Natural killer cell (primary cell): ENCODE results near the gene MCF2L. TPM values are rescaled to one million over a fixed set of nuclear protein-coding genes. Genes with fewer than 3 reads are reported as not detected.

ENCODE experiments used
- ATAC-seq, 3 donors: fragments of 150-1000 bp in 2 of 3; fragments of 200-7000 bp in 1 of 3; cut with Tn5 transposase; 1 replicate in 1 of 3; 2 replicates in 2 of 3; pipeline ENCODE4 v1.10.0; 2021; ENCODE audit warnings: mild to moderate bottlenecking in 2 of 3, moderate library complexity in 2 of 3
- DNase-seq, 2 donors: peaks; one replicate each; pipeline versions ENCODE4 v3.0.0 to v3.0.0-alpha.2; 2013 to 2021; ENCODE audit warnings: mixed read lengths in 1 of 2
- H3K27ac ChIP-seq: one replicate; pipeline ENCODE4 v1.5.1; 2013; ENCODE audit warnings: mild to moderate bottlenecking, low read length
- H3K27me3 ChIP-seq: one replicate; pipeline ENCODE4 v1.6.1; 2013; ENCODE audit warnings: low read length; ENCODE audit not compliant: control insufficient read depth, insufficient read depth
- H3K36me3 ChIP-seq: one replicate; pipeline ENCODE4 v1.6.1; 2013; ENCODE audit warnings: low read length; ENCODE audit not compliant: control insufficient read depth, insufficient read depth
- H3K4me1 ChIP-seq: one replicate; pipeline ENCODE4 v1.6.1; 2013; ENCODE audit warnings: low read length; ENCODE audit not compliant: control insufficient read depth, insufficient read depth
- H3K4me3 ChIP-seq: one replicate; pipeline ENCODE4 v1.5.1; 2013; ENCODE audit warnings: low read length
- H3K9me3 ChIP-seq: one replicate; pipeline ENCODE4 v1.6.1; 2013; ENCODE audit warnings: low read length; ENCODE audit not compliant: control insufficient read depth, insufficient read depth
- H3K27ac Mint-ChIP-seq, 2 donors: one replicate each; pipeline ENCODE4 v1.8.0; 2022; ENCODE audit warnings: mild to moderate bottlenecking in 2 of 2, mixed read lengths in 2 of 2, moderate library complexity in 1 of 2
- H3K27me3 Mint-ChIP-seq, 2 donors: one replicate each; pipeline ENCODE4 v1.8.0; 2022; ENCODE audit warnings: low read depth in 2 of 2, mixed read lengths in 2 of 2
- H3K36me3 Mint-ChIP-seq: one replicate; pipeline ENCODE4 v1.8.0; 2022; ENCODE audit warnings: mixed read lengths
- H3K4me1 Mint-ChIP-seq, 2 donors: one replicate each; pipeline ENCODE4 v1.8.0; 2022; ENCODE audit warnings: mixed read lengths in 2 of 2
- H3K4me3 Mint-ChIP-seq: one replicate; pipeline ENCODE4 v1.8.0; 2022; ENCODE audit warnings: mild to moderate bottlenecking, moderate library complexity, mixed read lengths
- H3K9me3 Mint-ChIP-seq, 2 donors: one replicate each; pipeline ENCODE4 v1.8.0; 2022; ENCODE audit warnings: mixed read lengths in 2 of 2
- WGBS: methylation state at CpG from one replicate; pipeline ENCODE4 v1.1.7; 2013; ENCODE audit warnings: missing lambda C conversion rate; ENCODE audit not compliant: insufficient coverage; 5-methylcytosine and 5-hydroxymethylcytosine counted together
- intact Hi-C: fragments of 100-400 bp; cut with micrococcal nuclease; formaldehyde crosslinking; loops from one replicate; pipeline ENCODE4 v1.14.2; 2022
- total RNA-seq, 4 donors: library from RNA; stranded (reverse); fragments of 120-200 nt in 1 of 4; gene quantifications; one replicate each; pipeline versions ENCODE4 v1.2.3 to v1.2.4, GENCODE V29; 2013 to 2022
- TF ChIP-seq, protein P1 (sequence below): fragments of 200-600 bp; IDR thresholded peaks from one replicate; pipeline ENCODE4 v1.8.0; 2022; ENCODE audit warnings: antibody characterized with exemption

Gene MCF2L
- total RNA-seq, 3 donors from 2014 or later (not counting 1 experiment from before 2014, with no cell fraction given), result 1.7 to 3.0 (median 3.0) TPM

DNA sequence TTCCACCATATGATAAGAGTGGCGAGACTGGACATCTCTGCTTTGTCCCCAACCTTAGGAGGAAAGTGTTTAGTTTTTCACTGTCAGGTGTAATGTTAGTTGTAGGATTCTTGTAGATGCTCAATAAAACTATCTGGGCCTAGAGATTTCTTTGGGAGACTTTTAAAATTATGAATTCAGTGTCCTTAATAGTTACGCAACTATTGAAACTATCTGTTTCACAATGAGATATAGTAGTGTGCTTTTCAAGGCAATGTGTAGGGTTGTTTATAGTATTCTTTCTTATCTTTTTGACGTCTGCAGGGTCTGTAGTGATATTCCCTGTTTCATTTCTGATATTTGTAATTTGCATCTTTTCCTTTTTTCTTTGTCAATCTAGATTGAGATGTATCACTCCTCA lies 103.4 kb downstream of the MCF2L start:
- intact Hi-C loops, result no loop called here
- H3K4me1 Mint-ChIP-seq, result no peaks in the 10 kb centered on the region
- Histone ChIP-seq H3K36me3 (no peaks in the 10 kb centered on the region), H3K4me1 (no peaks in the 10 kb centered on the region), H3K27ac (no peak overlapping the region), H3K9me3 (no peaks in the 10 kb centered on the region), H3K4me3 (no peak overlapping the region), H3K27me3 (no peaks in the 10 kb centered on the region)
- H3K4me3 Mint-ChIP-seq, result no peak overlapping the region
- 100% methylated on average over 1 of the region's 3 CpGs for WGBS
- ATAC-seq (no peak), DNase-seq (no peak)
- H3K27me3 Mint-ChIP-seq, result no peaks in the 10 kb centered on the region
- H3K27ac Mint-ChIP-seq, result no peak overlapping the region
- H3K36me3 Mint-ChIP-seq, result no peaks in the 10 kb centered on the region
- TF ChIP-seq, protein P1, sequence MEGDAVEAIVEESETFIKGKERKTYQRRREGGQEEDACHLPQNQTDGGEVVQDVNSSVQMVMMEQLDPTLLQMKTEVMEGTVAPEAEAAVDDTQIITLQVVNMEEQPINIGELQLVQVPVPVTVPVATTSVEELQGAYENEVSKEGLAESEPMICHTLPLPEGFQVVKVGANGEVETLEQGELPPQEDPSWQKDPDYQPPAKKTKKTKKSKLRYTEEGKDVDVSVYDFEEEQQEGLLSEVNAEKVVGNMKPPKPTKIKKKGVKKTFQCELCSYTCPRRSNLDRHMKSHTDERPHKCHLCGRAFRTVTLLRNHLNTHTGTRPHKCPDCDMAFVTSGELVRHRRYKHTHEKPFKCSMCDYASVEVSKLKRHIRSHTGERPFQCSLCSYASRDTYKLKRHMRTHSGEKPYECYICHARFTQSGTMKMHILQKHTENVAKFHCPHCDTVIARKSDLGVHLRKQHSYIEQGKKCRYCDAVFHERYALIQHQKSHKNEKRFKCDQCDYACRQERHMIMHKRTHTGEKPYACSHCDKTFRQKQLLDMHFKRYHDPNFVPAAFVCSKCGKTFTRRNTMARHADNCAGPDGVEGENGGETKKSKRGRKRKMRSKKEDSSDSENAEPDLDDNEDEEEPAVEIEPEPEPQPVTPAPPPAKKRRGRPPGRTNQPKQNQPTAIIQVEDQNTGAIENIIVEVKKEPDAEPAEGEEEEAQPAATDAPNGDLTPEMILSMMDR, result no peak
- no peaks in the 10 kb centered on the region for H3K9me3 Mint-ChIP-seq

DNA sequence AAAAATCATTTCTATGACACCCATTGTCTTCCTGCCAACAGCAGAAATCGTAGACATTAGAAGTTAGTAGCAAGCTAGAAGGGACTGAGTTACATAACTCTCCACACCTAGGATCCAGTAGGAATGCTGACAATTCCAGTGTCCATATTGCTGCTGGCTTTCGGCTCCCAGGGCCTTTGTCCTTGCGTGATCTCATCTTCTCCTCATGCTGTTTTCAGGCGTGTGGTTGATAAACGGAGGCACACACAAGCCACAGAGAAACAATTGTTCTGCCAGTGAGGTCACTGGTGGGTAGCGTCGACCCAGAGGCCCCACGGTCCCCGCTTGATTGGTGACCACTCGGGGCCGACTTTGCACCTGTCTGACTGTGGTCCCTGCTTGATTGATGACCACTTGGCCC lies 104.9 kb downstream of the MCF2L start:
- Histone ChIP-seq H3K4me3 (no peak overlapping the region), H3K9me3 (no peaks in the 10 kb centered on the region), H3K4me1 (no peaks in the 10 kb centered on the region), H3K27me3 (no peaks in the 10 kb centered on the region), H3K36me3 (no peaks in the 10 kb centered on the region), H3K27ac (no peak overlapping the region)
- no peak for DNase-seq
- TF ChIP-seq, protein P1, result no peak
- Mint-ChIP-seq H3K27ac (no peak overlapping the region), H3K36me3 (no peaks in the 10 kb centered on the region), H3K27me3 (no peaks in the 10 kb centered on the region), H3K9me3 (no peaks in the 10 kb centered on the region), H3K4me3 (no peak overlapping the region), H3K4me1 (no peaks in the 10 kb centered on the region)
- 94% methylated on average over 11 of the region's 11 CpGs for WGBS
- intact Hi-C loops, result no loop called here
- no peak for ATAC-seq

DNA sequence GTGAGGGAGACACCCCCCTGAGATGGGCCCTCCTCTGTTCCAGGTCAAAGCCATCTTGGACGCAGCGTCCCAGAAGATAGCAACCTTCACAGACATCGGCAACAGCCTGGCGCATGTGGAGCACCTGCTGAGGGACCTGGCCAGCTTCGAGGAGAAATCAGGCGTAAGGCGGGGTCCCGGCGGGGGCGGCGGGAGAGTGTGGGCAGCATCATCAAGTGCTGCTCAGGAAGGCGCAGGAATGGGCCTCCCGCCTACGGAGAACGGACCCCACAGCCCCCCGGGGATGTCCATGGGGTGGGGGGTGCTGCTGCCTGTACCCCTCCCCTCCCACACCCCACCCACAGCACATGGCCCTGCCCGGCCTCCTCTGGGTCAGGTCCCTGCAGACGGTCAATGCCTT lies 105.4 kb downstream of the MCF2L start:
- no peaks in the 10 kb centered on the region for H3K36me3 ChIP-seq
- H3K4me3 Mint-ChIP-seq, result no peak overlapping the region
- WGBS, result 96% methylated on average over 18 of the region's 18 CpGs
- ATAC-seq (no peak), DNase-seq (no peak)
- TF ChIP-seq, protein P1, result no peak
- intact Hi-C loops, result no loop called here
- H3K27ac Mint-ChIP-seq, result no peak overlapping the region
- no peaks in the 10 kb centered on the region for H3K9me3 Mint-ChIP-seq
- H3K27me3 Mint-ChIP-seq, result no peaks in the 10 kb centered on the region
- H3K36me3 Mint-ChIP-seq, result no peaks in the 10 kb centered on the region
- no peak overlapping the region for H3K4me3 ChIP-seq
- no peaks in the 10 kb centered on the region for H3K27me3 ChIP-seq
- no peaks in the 10 kb centered on the region for H3K4me1 ChIP-seq
- H3K27ac ChIP-seq, result no peak overlapping the region
- H3K9me3 ChIP-seq, result no peaks in the 10 kb centered on the region
- no peaks in the 10 kb centered on the region for H3K4me1 Mint-ChIP-seq

DNA sequence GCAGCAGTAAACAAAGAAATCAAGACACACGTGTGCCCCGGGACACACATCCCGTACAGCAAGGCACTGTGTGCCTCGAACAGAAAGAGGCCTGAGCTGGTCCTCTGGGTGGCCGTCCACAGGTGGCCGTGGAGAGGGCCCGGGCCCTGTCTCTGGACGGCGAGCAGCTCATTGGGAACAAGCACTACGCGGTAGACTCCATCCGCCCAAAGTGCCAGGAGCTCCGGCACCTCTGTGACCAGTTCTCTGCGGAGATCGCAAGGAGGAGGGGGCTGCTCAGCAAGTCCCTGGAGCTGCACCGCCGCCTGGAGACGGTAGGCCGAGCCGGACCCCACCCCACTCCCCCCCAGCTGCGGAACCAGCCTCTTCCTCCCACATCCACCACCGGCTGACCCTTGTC lies 105.9 kb downstream of the MCF2L start:
- ATAC-seq (no peak), DNase-seq (no peak)
- Mint-ChIP-seq H3K27ac (no peak overlapping the region), H3K36me3 (no peaks in the 10 kb centered on the region), H3K4me1 (no peaks in the 10 kb centered on the region), H3K4me3 (no peak overlapping the region), H3K9me3 (no peaks in the 10 kb centered on the region), H3K27me3 (no peaks in the 10 kb centered on the region)
- Histone ChIP-seq H3K9me3 (no peaks in the 10 kb centered on the region), H3K4me1 (no peaks in the 10 kb centered on the region), H3K27ac (no peak overlapping the region), H3K4me3 (no peak overlapping the region), H3K27me3 (no peaks in the 10 kb centered on the region), H3K36me3 (no peaks in the 10 kb centered on the region)
- TF ChIP-seq, protein P1, result no peak
- 92% methylated on average over 22 of the region's 22 CpGs for WGBS
- intact Hi-C loops, result no loop called here
